PC-3 (cell line): ENCODE data around the gene TTC1. TPM values are rescaled to one million over a fixed set of nuclear protein-coding genes. Genes with fewer than 3 reads are reported as not detected.

Experiments
- ATAC-seq: fragments of 200-7000 bp; cut with Tn5 transposase; 2 replicates; pipeline ENCODE4 v1.9.1; 2020; ENCODE audit warnings: mild to moderate bottlenecking, moderate library complexity
- BruUV-seq: library from RNA; stranded (reverse); fragments of 400-500 nt; replicated peaks from 2 replicates; lab custom pipeline; 2021; lab: Mats Ljungman, UMichigan
- CTCF ChIA-PET: fragments of 300-600 bp; sonication (Branson Sonifier 250); formaldehyde crosslinking; loops from one replicate; lab custom pipeline; 2022; ENCODE audit warnings: antibody characterized with exemption; lab: Charles Lee
- POLR2A ChIA-PET: fragments of 300-600 bp; sonication (Branson Sonifier 250); formaldehyde crosslinking; loops from one replicate; lab custom pipeline; 2022; ENCODE audit warnings: antibody characterized with exemption; ENCODE audit not compliant: unreplicated experiment; lab: Charles Lee
- DNase-seq: peaks from one replicate; pipeline ENCODE4 v3.0.0-alpha.2; 2015
- H2AFZ ChIP-seq: fragments of 300-600 bp; sonication (generic); 2 replicates; pipeline ENCODE4 v1.6.0; 2016; ENCODE audit warnings: antibody characterized with exemption, low read length
- H3F3A ChIP-seq: fragments of 300-600 bp; sonication (generic); one replicate; pipeline ENCODE4 v1.6.0; 2017; ENCODE audit warnings: antibody characterized with exemption, low read length, control low read depth, mild to moderate bottlenecking; ENCODE audit not compliant: unreplicated experiment
- H3K27ac ChIP-seq: fragments of 300-600 bp; sonication (generic); 2 replicates; pipeline ENCODE4 v1.5.1; 2016; ENCODE audit warnings: mild to moderate bottlenecking, low read length
- H3K27me3 ChIP-seq: fragments of 300-600 bp; sonication (generic); 2 replicates; pipeline ENCODE4 v1.6.1; 2016; ENCODE audit warnings: low read length, mixed read lengths
- H3K36me3 ChIP-seq: fragments of 300-600 bp; sonication (generic); 2 replicates; pipeline ENCODE4 v1.6.1; 2016; ENCODE audit warnings: low read depth, mixed run types, low read length, mixed read lengths
- H3K4me1 ChIP-seq: fragments of 300-600 bp; sonication (generic); 2 replicates; pipeline ENCODE4 v1.5.1; 2016; ENCODE audit warnings: low read length; ENCODE audit not compliant: insufficient read depth
- H3K4me2 ChIP-seq: fragments of 300-600 bp; sonication (generic); 2 replicates; pipeline ENCODE4 v1.6.0; 2016; ENCODE audit warnings: low read length
- H3K4me3 ChIP-seq: fragments of 300-600 bp; sonication (generic); 2 replicates; pipeline ENCODE4 v1.5.1; 2016; ENCODE audit warnings: mild to moderate bottlenecking, low read length, mixed read lengths
- H3K79me2 ChIP-seq: fragments of 300-600 bp; sonication (generic); 2 replicates; pipeline ENCODE4 v1.6.1; 2017; ENCODE audit warnings: low read length, mixed read lengths
- H3K9ac ChIP-seq: fragments of 300-600 bp; sonication (generic); 2 replicates; pipeline ENCODE4 v1.6.0; 2016; ENCODE audit warnings: mild to moderate bottlenecking, low read length
- H3K9me2 ChIP-seq: fragments of 300-600 bp; sonication (generic); replicated peaks from 2 replicates; pipeline ENCODE4 v1.6.1; 2016; ENCODE audit warnings: mixed run types, low read length, mixed read lengths
- H3K9me3 ChIP-seq: fragments of 300-600 bp; sonication (generic); 2 replicates; pipeline ENCODE4 v1.6.1; 2016; ENCODE audit warnings: low read length, mixed read lengths
- H4K20me1 ChIP-seq: fragments of 300-600 bp; sonication (generic); 2 replicates; pipeline ENCODE4 v1.6.1; 2016; ENCODE audit warnings: low read length, mixed read lengths
- CTCF ChIP-seq: fragments of 300-600 bp; sonication (generic); conservative IDR thresholded peaks from 2 replicates; pipeline ENCODE4 v1.5.1; 2017; ENCODE audit warnings: antibody characterized with exemption, low read depth, mild to moderate bottlenecking, low read length
- EZH2 ChIP-seq: fragments of 300-600 bp; sonication (generic); IDR thresholded peaks from one replicate; pipeline ENCODE4 v1.6.1; 2017; ENCODE audit warnings: antibody characterized with exemption, mild to moderate bottlenecking, low read length; ENCODE audit not compliant: unreplicated experiment
- EZH2phosphoT487 ChIP-seq: fragments of 300-600 bp; sonication (generic); IDR thresholded peaks from 2 replicates; pipeline ENCODE4 v1.6.1; 2018; ENCODE audit warnings: mild to moderate bottlenecking, antibody characterized with exemption, low read length, borderline replicate concordance
- intact Hi-C: fragments of 100-400 bp; cut with micrococcal nuclease; formaldehyde crosslinking; loops from 2 replicates; pipeline ENCODE4 v1.9.0; 2023
- total RNA-seq: library from RNA; depleted of rRNA; stranded (reverse); fragments of >200 nt; gene quantifications from 2 replicates; pipeline ENCODE4 v1.2.3, GENCODE V29; 2014

The TTC1 gene
- total RNA-seq, 1 experiment from 2014 or later, result 61.4 TPM

- peak overlapping the region; percentile 90 for H3K4me2 ChIP-seq
- H3K9me3 ChIP-seq, result no peaks in the 10 kb centered on the region
- no TSS peak for BruUV-seq
- TF ChIP-seq CTCF, result peak; percentile 91
- no peak for TF ChIP-seq EZH2
- H3K4me1 ChIP-seq, result peaks cover 10% of the 10 kb centered on the region
- ChIA-PET CTCF (interaction anchor here (0.6 to 1.6 kb wide), 9 partner anchors 8 to 701 kb away, joined by 3 to 13 read pairs (median 3); no protein-coding TSS in a partner anchor), POLR2A (no interaction called here)
- H3K4me3 ChIP-seq, result peak overlapping the region; percentile 69
- H3F3A ChIP-seq, result no peaks in the 10 kb centered on the region
- 0 out of 2 replicates have a peak overlapping the region, but pooled peaks have one; percentile 12 for H3K27ac ChIP-seq
- no peaks in the 10 kb centered on the region for H3K27me3 ChIP-seq
- intact Hi-C loops, result loop anchor here (1.0 to 10.0 kb wide), 9 partner anchors 60 to 830 kb away; partner anchors contain the start of gene IL12B
- H3K9ac ChIP-seq, result peak overlapping the region; percentile 8; the same call in 1 of the 2 replicates
- H3K79me2 ChIP-seq, result no peaks in the 10 kb centered on the region
- H3K9me2 ChIP-seq, result no peaks in the 10 kb centered on the region
- ATAC-seq, result peak; percentile 98
- peak overlapping the region; percentile 92 for H2AFZ ChIP-seq
- no peaks in the 10 kb centered on the region for H3K36me3 ChIP-seq
- H4K20me1 ChIP-seq, result no peaks in the 10 kb centered on the region
- DNase-seq, result peak; percentile 89
These were observed 21.8 kb upstream of the TTC1 start for GRCh38 chr5:159987031-159987674.

GRCh38 chr5:159990506-159990905 lies 18.4 kb upstream of the TTC1 start:
- Histone ChIP-seq H3K36me3 (no peaks in the 10 kb centered on the region), H3K4me1 (peaks cover 6% of the 10 kb centered on the region; the same call in 1 of the 2 replicates), H3K9me3 (no peaks in the 10 kb centered on the region), H3K4me2 (no peak overlapping the region), H3F3A (no peaks in the 10 kb centered on the region), H3K79me2 (no peaks in the 10 kb centered on the region), H3K9ac (no peak overlapping the region), H3K27ac (no peak overlapping the region), H2AFZ (no peak overlapping the region), H4K20me1 (no peaks in the 10 kb centered on the region), H3K4me3 (no peak overlapping the region), H3K9me2 (no peaks in the 10 kb centered on the region), H3K27me3 (peaks cover 4% of the 10 kb centered on the region; the same call in 1 of the 2 replicates)
- CTCF ChIA-PET, result no interaction called here
- BruUV-seq, result no TSS peak
- intact Hi-C loops, result loop anchor here (1.0 kb wide), 1 partner anchor 659 kb away; no protein-coding TSS in a partner anchor
- POLR2A ChIA-PET, result no interaction called here
- TF ChIP-seq EZH2phosphoT487 (no peak), CTCF (peak; percentile 58)
- ATAC-seq, result 0 out of 2 replicates have a peak, but pooled peaks have one; percentile 6
- DNase-seq, result peak; percentile 49

GRCh38 chr5:159992566-159992965 lies 16.4 kb upstream of the TTC1 start:
- ChIA-PET CTCF (no interaction called here), POLR2A (no interaction called here)
- TF ChIP-seq EZH2, result no peak
- TF ChIP-seq EZH2phosphoT487, result no peak
- TF ChIP-seq CTCF, result no peak
- H3K4me2 ChIP-seq, result no peak overlapping the region
- H3K27ac ChIP-seq, result no peak overlapping the region
- no peaks in the 10 kb centered on the region for H3K9me2 ChIP-seq
- no peaks in the 10 kb centered on the region for H3K9me3 ChIP-seq
- H3K4me3 ChIP-seq, result no peak overlapping the region
- no peak for DNase-seq
- no peak overlapping the region for H2AFZ ChIP-seq
- no TSS peak for BruUV-seq
- H3F3A ChIP-seq, result no peaks in the 10 kb centered on the region
- intact Hi-C loops, result no loop called here
- peaks cover 4% of the 10 kb centered on the region; the same call in 1 of the 2 replicates for H3K27me3 ChIP-seq
- H3K79me2 ChIP-seq, result no peaks in the 10 kb centered on the region
- no peaks in the 10 kb centered on the region for H3K36me3 ChIP-seq
- no peak for ATAC-seq
- H4K20me1 ChIP-seq, result no peaks in the 10 kb centered on the region
- no peaks in the 10 kb centered on the region for H3K4me1 ChIP-seq
- H3K9ac ChIP-seq, result no peak overlapping the region
